Measurements from ENCODE around the gene ZSCAN1.

ZSCAN1 gene

GRCh38 chr19:58040751-58041525 is 7.1 kb downstream of the ZSCAN1 start:
- no peak for DNase-seq (ENCODE audit: low read depth)

DNA sequence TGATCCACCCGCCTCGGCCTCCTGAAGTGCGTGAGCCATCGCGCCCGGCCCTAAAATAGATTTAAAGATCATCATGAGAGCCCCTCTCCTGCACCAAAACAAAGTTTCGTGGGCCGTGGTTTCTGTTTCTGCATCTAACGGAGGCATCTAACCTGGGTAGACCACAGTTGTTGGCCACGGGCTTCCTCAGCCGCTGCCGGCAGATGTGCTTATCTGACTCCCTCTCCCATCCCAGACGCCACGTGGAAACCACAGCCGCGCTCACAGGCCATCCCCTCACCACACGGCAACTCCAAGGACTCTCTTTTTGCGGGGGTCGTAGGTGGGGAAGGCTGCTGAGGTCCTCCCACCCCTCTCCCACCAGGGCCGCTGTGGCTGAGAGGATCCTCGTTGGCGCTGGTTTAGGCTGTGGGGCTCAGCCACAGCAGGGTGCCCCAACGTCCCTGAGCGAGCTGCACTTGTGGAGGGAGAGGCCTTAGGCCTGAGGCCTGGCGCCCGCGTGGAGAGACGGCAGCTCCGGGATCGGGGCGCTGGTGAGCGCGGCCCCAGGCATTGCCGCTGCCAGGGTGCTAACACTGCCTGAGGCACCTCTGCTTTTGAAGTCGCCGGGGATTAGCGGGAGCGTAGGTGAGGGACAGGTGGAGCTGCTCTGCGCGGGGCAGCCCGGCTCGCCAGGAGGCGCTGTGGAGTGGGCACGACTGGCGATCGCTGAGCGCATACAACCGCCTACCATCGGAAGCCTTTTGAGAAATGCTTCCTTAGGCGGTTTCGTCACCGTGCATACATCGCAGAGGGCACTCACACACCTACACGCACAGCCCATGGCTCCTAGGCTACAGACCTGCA is 8.9 kb downstream of the ZSCAN1 start:
- TF ChIP-seq, protein P1, sequence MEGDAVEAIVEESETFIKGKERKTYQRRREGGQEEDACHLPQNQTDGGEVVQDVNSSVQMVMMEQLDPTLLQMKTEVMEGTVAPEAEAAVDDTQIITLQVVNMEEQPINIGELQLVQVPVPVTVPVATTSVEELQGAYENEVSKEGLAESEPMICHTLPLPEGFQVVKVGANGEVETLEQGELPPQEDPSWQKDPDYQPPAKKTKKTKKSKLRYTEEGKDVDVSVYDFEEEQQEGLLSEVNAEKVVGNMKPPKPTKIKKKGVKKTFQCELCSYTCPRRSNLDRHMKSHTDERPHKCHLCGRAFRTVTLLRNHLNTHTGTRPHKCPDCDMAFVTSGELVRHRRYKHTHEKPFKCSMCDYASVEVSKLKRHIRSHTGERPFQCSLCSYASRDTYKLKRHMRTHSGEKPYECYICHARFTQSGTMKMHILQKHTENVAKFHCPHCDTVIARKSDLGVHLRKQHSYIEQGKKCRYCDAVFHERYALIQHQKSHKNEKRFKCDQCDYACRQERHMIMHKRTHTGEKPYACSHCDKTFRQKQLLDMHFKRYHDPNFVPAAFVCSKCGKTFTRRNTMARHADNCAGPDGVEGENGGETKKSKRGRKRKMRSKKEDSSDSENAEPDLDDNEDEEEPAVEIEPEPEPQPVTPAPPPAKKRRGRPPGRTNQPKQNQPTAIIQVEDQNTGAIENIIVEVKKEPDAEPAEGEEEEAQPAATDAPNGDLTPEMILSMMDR (conservative IDR thresholded peaks at IDR 0.05; ENCODE audit: low read depth, low read length) = no peak
- H3K4me3 ChIP-seq (ENCODE audit: low read length) = no peak overlapping the region
- no peak for DNase-seq (ENCODE audit: low read depth)

More at GRCh38 chr19:58040751-58041525, 7.1 kb downstream of the ZSCAN1 start:
- TF ChIP-seq, protein P1 (conservative IDR thresholded peaks at IDR 0.05; ENCODE audit: low read depth, low read length) = no peak
- no peak overlapping the region for H3K4me3 ChIP-seq (ENCODE audit: low read length)

DNA sequence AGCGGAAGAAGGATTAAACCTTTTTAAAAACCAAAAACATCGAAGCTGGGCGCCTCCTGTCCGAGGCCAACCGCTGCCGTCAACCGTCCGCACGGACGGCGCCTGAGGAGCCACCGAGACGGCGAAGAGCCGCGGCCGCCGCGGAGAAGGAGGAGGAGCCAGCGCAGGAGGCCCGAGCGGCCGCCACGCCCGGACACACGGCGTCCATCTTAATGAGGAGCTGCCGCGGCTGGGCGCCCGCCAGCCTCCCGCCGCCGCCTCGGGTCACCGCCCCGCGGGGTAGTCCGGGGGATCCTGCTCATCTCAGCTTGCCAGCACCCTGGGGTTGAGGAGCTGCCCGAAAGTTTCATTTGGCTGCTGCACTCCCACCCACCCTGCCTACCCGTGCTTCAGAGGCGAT is 10.6 kb downstream of the ZSCAN1 start:
- H3K4me3 ChIP-seq (ENCODE audit: low read length) = no peak overlapping the region
- TF ChIP-seq, protein P1 (conservative IDR thresholded peaks at IDR 0.05; ENCODE audit: low read depth, low read length) = no peak
- no peak for DNase-seq (ENCODE audit: low read depth)

DNA sequence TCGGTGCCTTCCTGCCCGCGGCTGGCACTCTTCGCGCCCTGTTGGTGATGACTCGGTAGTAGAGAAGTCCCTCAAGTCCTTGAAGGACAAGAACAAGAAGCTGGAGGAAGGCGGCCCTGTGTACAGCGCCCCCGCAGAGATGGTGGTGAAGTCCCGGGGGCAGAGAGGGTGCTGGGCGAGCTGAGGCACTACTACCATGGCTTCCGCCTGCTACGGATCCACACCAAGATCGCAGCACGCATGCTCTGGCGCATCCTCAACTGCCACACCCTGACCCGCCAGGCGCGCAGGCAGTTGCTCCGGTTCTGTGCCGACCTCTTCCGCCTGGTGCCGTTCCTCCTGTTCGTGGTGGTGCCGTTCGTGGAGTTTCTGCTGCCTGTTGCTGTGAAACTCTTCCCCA is 11.1 kb downstream of the ZSCAN1 start:
- no peak for DNase-seq (ENCODE audit: low read depth)
- H3K4me3 ChIP-seq (ENCODE audit: low read length) = no peak overlapping the region
- TF ChIP-seq, protein P1 (conservative IDR thresholded peaks at IDR 0.05; ENCODE audit: low read depth, low read length) = no peak

DNA sequence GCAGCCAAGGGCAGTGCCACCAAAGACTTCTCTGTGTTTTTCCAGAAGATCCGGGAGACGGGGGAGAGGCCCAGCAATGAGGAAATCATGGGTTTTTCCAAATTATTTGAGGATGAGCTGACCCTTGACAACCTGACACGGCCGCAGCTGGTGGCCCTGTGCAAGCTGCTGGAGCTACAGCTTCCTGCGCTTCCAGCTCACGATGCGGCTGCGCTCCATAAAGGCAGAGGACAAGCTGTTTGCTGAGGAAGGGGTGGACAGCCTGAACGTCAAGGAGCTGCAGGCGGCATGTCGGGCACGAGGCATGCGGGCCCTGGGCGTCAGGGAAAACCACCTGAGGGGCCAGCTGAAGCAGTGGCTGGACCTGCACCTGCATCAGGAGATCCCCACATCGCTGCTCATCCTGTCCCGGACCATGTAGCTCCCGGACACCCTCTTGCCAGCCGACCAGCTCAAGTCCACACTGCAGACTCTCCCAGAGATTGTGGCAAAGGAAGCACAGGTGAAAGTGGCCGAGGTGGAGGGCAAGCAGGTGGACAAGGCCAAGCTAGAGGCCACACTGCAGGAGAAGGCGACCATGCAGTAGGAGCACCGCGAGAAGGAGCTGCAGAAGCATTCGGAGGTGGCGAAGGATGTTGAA is 11.7 kb downstream of the ZSCAN1 start:
- no peak overlapping the region for H3K4me3 ChIP-seq (ENCODE audit: low read length)
- no peak for DNase-seq (ENCODE audit: low read depth)
- TF ChIP-seq, protein P1 (conservative IDR thresholded peaks at IDR 0.05; ENCODE audit: low read depth, low read length) = no peak

DNA sequence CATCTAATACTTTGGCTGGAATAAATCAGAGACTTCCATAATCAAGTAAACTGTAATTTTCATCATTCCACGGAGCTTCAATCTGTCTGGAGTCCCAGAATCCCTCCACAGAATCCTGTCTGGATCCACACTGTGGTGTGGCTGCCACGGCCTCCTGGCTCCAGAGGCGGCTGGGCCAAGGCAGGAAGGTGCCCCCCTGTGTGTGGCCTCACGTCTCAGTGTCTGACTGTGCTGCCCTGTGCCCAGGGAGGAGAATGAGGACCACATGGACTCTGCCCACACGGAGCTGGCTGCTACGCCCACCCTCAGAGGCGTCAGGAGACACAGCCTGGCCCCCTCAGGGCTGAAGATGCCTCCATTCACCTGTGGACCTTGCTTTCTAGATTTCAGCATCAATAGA is 13.0 kb downstream of the ZSCAN1 start:
- no peak for DNase-seq (ENCODE audit: low read depth)

More for the DNA sequence above, 13.0 kb downstream of the ZSCAN1 start:
- TF ChIP-seq, protein P1 (conservative IDR thresholded peaks at IDR 0.05; ENCODE audit: low read depth, low read length) = no peak
- H3K4me3 ChIP-seq (ENCODE audit: low read length) = no peak overlapping the region
